GM12878 (cell line): Measurements from ENCODE around the gene ERMARD. TPM values are rescaled to one million over a fixed set of nuclear protein-coding genes. Genes with fewer than 3 reads are reported as not detected.

Source experiments
- ATAC-seq: fragments of 200-7000 bp; cut with Tn5 transposase; 3 replicates; pipeline ENCODE4 v1.9.1; 2020; ENCODE audit warnings: mild to moderate bottlenecking, moderate library complexity
- BruUV-seq: library from RNA; stranded (reverse); fragments of 400-500 nt; replicated peaks from 2 replicates; lab custom pipeline; 2021; lab: Mats Ljungman, UMichigan
- CTCF ChIA-PET: fragments of 300-600 bp; sonication (Branson Sonifier 250); formaldehyde crosslinking; extraction: SDS; loops from one replicate; lab custom pipeline; 2021; ENCODE audit warnings: inconsistent platforms; lab: Yijun Ruan, JAX
- POLR2A ChIA-PET: fragments of 350-600 bp; formaldehyde crosslinking; extraction: SDS; loops from one replicate; lab custom pipeline; 2021; ENCODE audit warnings: inconsistent platforms; lab: Charles Lee
- RAD21 ChIA-PET: fragments of 300-600 bp; sonication (Branson Sonifier 250); formaldehyde crosslinking; loops from one replicate; lab custom pipeline; 2023; ENCODE audit warnings: antibody characterized with exemption; ENCODE audit not compliant: unreplicated experiment; lab: Charles Lee
- SMC1A ChIA-PET: fragments of 300-600 bp; sonication (Branson Sonifier 250); formaldehyde crosslinking; loops from one replicate; lab custom pipeline; 2023; ENCODE audit not compliant: unreplicated experiment, uncharacterized antibody; lab: Charles Lee
- DNase-seq: peaks from one replicate; pipeline ENCODE4 v3.0.0-alpha.2; 2011; ENCODE audit warnings: low read depth, low spot score
- FAIRE-seq: peaks from 3 replicates; lab custom pipeline; 2011; peaks lifted over from hg19 to GRCh38; lab: Jason Lieb, UNC
- H2AFZ ChIP-seq: 2 replicates; pipeline ENCODE4 v1.6.0; 2011; ENCODE audit warnings: low read depth, low read length, control low read depth; ENCODE audit not compliant: control insufficient read depth
- H3K27ac ChIP-seq: 2 replicates; pipeline ENCODE4 v1.5.1; 2011; ENCODE audit warnings: control low read depth; ENCODE audit not compliant: control insufficient read depth, insufficient read depth
- H3K27me3 ChIP-seq, 2 experiments: replicated peaks in 1 of 2; 2 replicates each; pipeline versions ENCODE4 v1.6.0 to v1.6.1; 2011; ENCODE audit warnings: low read length in 1 of 2; ENCODE audit not compliant: control insufficient read depth in 2 of 2, insufficient read depth in 2 of 2
- H3K36me3 ChIP-seq, 2 experiments: 2 replicates each; pipeline ENCODE4 v1.5.1; 2011; ENCODE audit warnings: low read length in 1 of 2; ENCODE audit not compliant: control insufficient read depth in 2 of 2, insufficient read depth in 2 of 2
- H3K4me1 ChIP-seq: 2 replicates; pipeline ENCODE4 v1.6.1; 2011; ENCODE audit warnings: mild to moderate bottlenecking, low read length, moderate library complexity, mixed read lengths; ENCODE audit not compliant: control insufficient read depth, insufficient read depth
- H3K4me2 ChIP-seq: 2 replicates; pipeline ENCODE4 v1.6.0; 2011; ENCODE audit warnings: control low read depth; ENCODE audit not compliant: control insufficient read depth, insufficient read depth
- H3K4me3 ChIP-seq: fragments of 200-600 bp; sonication (generic); 2 replicates; pipeline ENCODE4 v1.5.1; 2016
- H3K79me2 ChIP-seq: 2 replicates; pipeline ENCODE4 v1.6.0; 2011; ENCODE audit warnings: low read length; ENCODE audit not compliant: control insufficient read depth, insufficient read depth
- H3K9ac ChIP-seq: 2 replicates; pipeline ENCODE4 v1.8.0; 2011; ENCODE audit warnings: low read length, control low read depth, mixed read lengths; ENCODE audit not compliant: control insufficient read depth, insufficient read depth
- H3K9me3 ChIP-seq: replicated peaks from 3 replicates; pipeline ENCODE4 v1.5.1; 2011; ENCODE audit warnings: mild to moderate bottlenecking, low read length; ENCODE audit not compliant: control insufficient read depth, insufficient read depth
- H4K20me1 ChIP-seq: 2 replicates; pipeline ENCODE4 v1.6.0; 2011; ENCODE audit not compliant: control insufficient read depth, insufficient read depth
- BRCA1 ChIP-seq: IDR thresholded peaks from 2 replicates; pipeline ENCODE4 v1.6.1; 2011; ENCODE audit warnings: low read depth, low read length, improper control_type of control experiment
- CBX3 ChIP-seq: fragments of 200-600 bp; sonication (generic); IDR thresholded peaks from 2 replicates; pipeline ENCODE4 v1.6.1; 2016; ENCODE audit warnings: low read depth, borderline replicate concordance
- CHD2 ChIP-seq: IDR thresholded peaks from 2 replicates; pipeline ENCODE4 v1.6.1; 2011; ENCODE audit warnings: low read depth, low read length, improper control_type of control experiment, borderline replicate concordance
- ESRRA ChIP-seq: IDR thresholded peaks from 2 replicates; pipeline ENCODE4 v1.6.1; 2012; ENCODE audit warnings: mild to moderate bottlenecking, low read length, improper control_type of control experiment
- JUNB ChIP-seq: IDR thresholded peaks from 2 replicates; pipeline ENCODE4 v1.6.1; 2016; ENCODE audit warnings: antibody characterized with exemption, mild to moderate bottlenecking
- NBN ChIP-seq: fragments of 450-650 bp; IDR thresholded peaks from 2 replicates; pipeline ENCODE4 v1.6.1; 2016
- PBX3 ChIP-seq: IDR thresholded peaks from 2 replicates; pipeline ENCODE4 v1.6.1; 2011; ENCODE audit warnings: mild to moderate bottlenecking, low read depth, low read length, moderate library complexity; ENCODE audit not compliant: insufficient replicate concordance
- POLR2A ChIP-seq: IDR thresholded peaks from 2 replicates; pipeline ENCODE4 v1.6.1; 2011; ENCODE audit warnings: low read depth, mild to moderate bottlenecking, low read length
- RFX5 ChIP-seq: IDR thresholded peaks from 2 replicates; pipeline ENCODE4 v1.6.1; 2011; ENCODE audit warnings: low read depth, low read length, improper control_type of control experiment
- SIX5 ChIP-seq: IDR thresholded peaks from 2 replicates; pipeline ENCODE4 v1.6.1; 2011; ENCODE audit warnings: mild to moderate bottlenecking, low read depth, low read length, moderate library complexity; ENCODE audit not compliant: severe bottlenecking
- ZBTB40 ChIP-seq: fragments of 450-650 bp; IDR thresholded peaks from 2 replicates; pipeline ENCODE4 v1.6.1; 2016; ENCODE audit warnings: mild to moderate bottlenecking, moderate library complexity, borderline replicate concordance
- ZNF24 ChIP-seq: fragments of 450-650 bp; IDR thresholded peaks from 2 replicates; pipeline ENCODE4 v1.6.1; 2017; ENCODE audit warnings: antibody characterized with exemption, mild to moderate bottlenecking
- ZNF274 ChIP-seq: IDR thresholded peaks from one replicate; pipeline ENCODE4 v1.8.0; 2011; ENCODE audit not compliant: insufficient read length, insufficient read depth
- WGBS: methylation state at CpG from one replicate; pipeline ENCODE4 v1.1.6; 2016; ENCODE audit warnings: low lambda C conversion rate; ENCODE audit not compliant: insufficient replicate concordance, insufficient coverage; ENCODE audit errors: missing lambda C conversion rate; 5-methylcytosine and 5-hydroxymethylcytosine counted together
- in situ Hi-C: fragments of 300-500 bp; cut with MboI; formaldehyde crosslinking; loops from 9 replicates; pipeline ENCODE4 v1.14.3; 2018; ENCODE audit warnings: mixed read lengths
- intact Hi-C: fragments of 100-400 bp; cut with micrococcal nuclease; formaldehyde crosslinking; loops from one replicate; pipeline ENCODE4 v1.14.2; 2022; ENCODE audit not compliant: unreplicated experiment
- polyA plus RNA-seq, 11 experiments: library from polyadenylated mRNA; depleted of rRNA in 4 of 11; unstranded in 6 of 11; stranded (reverse) in 5 of 11; fragments of >200 nt; fragmentation: Nextera tagmentation in 4 of 11; fragmentation: Illumina TruSeq in 1 of 11; extraction: Ambion mirVana in 4 of 11; extraction: Trizol in 1 of 11; gene quantifications; 1 replicate in 1 of 11; 2 replicates in 10 of 11; pipeline versions ENCODE4 v1.2.1 to v1.2.3, GENCODE V29; 2011 to 2016; ENCODE audit warnings: inconsistent platforms in 2 of 11, missing spikeins in 2 of 11, low read depth in 1 of 11
- total RNA-seq, 4 experiments: library from RNA; depleted of rRNA in 3 of 4; stranded (reverse); fragments of >200 nt in 3 of 4; fragmentation: Illumina TruSeq in 1 of 4; extraction: Trizol in 1 of 4; gene quantifications; 2 replicates each; pipeline versions ENCODE4 v1.2.1 to v1.2.3, GENCODE V29; 2013 to 2021
- TF ChIP-seq, protein P1 (sequence below): fragments of 450-650 bp; IDR thresholded peaks from 2 replicates; pipeline ENCODE4 v1.6.1; 2014; ENCODE audit warnings: mild to moderate bottlenecking
- TF ChIP-seq, protein P2 (sequence below): fragments of 450-650 bp; formaldehyde crosslinking; IDR thresholded peaks from 2 replicates; pipeline ENCODE4 v1.4.0; 2020; ENCODE audit warnings: mild to moderate bottlenecking, moderate library complexity

ERMARD gene
- total and polyA plus RNA-seq, 10 of the 15 experiments (the other 5 are each of a cell fraction or from before 2014, with no cell fraction given): 24.4 to 63.3 (median 34.1) TPM

GRCh38 chr6:169801396-169802160 is 50.2 kb downstream of the ERMARD start:
- Histone ChIP-seq H3K27ac (no peak overlapping the region), H3K79me2 (no peaks in the 10 kb centered on the region), H3K4me3 (no peak overlapping the region), H4K20me1 (no peaks in the 10 kb centered on the region), H3K4me2 (no peak overlapping the region), H3K4me1 (peaks cover 5% of the 10 kb centered on the region; the same call in 1 of the 2 replicates), H3K27me3 (peaks cover 0 to 3% of the 10 kb centered on the region in 2 experiments; a peak in 2 of 4 replicates), H3K9ac (no peak overlapping the region), H3K36me3 (no peaks in the 10 kb centered on the region), H3K9me3 (no peaks in the 10 kb centered on the region), H2AFZ (no peak overlapping the region)
- BruUV-seq: no TSS peak
- DNase-seq (no peak), FAIRE-seq (no peak), ATAC-seq (no peak)
- intact Hi-C loops: no loop called here
- SMC1A ChIA-PET: no interaction called here
- WGBS: 65% methylated on average over 26 of the region's 31 CpGs
- POLR2A ChIA-PET: no interaction called here
- RAD21 ChIA-PET: no interaction called here
- CTCF ChIA-PET: no interaction called here
- in situ Hi-C loops: no loop called here
- TF ChIP-seq POLR2A (no peak), ZNF274 (no peak), CBX3 (no peak), RFX5 (no peak), ZNF24 (no peak), SIX5 (no peak), ESRRA (no peak), BRCA1 (no peak), JUNB (no peak), ZBTB40 (no peak), NBN (no peak), PBX3 (no peak), CHD2 (no peak)
- TF ChIP-seq, protein P1, sequence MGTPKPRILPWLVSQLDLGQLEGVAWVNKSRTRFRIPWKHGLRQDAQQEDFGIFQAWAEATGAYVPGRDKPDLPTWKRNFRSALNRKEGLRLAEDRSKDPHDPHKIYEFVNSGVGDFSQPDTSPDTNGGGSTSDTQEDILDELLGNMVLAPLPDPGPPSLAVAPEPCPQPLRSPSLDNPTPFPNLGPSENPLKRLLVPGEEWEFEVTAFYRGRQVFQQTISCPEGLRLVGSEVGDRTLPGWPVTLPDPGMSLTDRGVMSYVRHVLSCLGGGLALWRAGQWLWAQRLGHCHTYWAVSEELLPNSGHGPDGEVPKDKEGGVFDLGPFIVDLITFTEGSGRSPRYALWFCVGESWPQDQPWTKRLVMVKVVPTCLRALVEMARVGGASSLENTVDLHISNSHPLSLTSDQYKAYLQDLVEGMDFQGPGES: no peak
- TF ChIP-seq, protein P2, sequence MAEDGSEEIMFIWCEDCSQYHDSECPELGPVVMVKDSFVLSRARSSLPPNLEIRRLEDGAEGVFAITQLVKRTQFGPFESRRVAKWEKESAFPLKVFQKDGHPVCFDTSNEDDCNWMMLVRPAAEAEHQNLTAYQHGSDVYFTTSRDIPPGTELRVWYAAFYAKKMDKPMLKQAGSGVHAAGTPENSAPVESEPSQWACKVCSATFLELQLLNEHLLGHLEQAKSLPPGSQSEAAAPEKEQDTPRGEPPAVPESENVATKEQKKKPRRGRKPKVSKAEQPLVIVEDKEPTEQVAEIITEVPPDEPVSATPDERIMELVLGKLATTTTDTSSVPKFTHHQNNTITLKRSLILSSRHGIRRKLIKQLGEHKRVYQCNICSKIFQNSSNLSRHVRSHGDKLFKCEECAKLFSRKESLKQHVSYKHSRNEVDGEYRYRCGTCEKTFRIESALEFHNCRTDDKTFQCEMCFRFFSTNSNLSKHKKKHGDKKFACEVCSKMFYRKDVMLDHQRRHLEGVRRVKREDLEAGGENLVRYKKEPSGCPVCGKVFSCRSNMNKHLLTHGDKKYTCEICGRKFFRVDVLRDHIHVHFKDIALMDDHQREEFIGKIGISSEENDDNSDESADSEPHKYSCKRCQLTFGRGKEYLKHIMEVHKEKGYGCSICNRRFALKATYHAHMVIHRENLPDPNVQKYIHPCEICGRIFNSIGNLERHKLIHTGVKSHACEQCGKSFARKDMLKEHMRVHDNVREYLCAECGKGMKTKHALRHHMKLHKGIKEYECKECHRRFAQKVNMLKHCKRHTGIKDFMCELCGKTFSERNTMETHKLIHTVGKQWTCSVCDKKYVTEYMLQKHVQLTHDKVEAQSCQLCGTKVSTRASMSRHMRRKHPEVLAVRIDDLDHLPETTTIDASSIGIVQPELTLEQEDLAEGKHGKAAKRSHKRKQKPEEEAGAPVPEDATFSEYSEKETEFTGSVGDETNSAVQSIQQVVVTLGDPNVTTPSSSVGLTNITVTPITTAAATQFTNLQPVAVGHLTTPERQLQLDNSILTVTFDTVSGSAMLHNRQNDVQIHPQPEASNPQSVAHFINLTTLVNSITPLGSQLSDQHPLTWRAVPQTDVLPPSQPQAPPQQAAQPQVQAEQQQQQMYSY (CRISPR knock-in tag): no peak
